ENCODE measurements around the gene MYO5C. TPM values are rescaled to one million over a fixed set of nuclear protein-coding genes. Genes with fewer than 3 reads are reported as not detected.

Gene MYO5C
- total and polyA plus RNA-seq, 2 of the 8 experiments (the other 6 are each of a cell fraction or from before 2014, with no cell fraction given): 8.2 to 26.7 TPM

GRCh38 chr15:52326756-52327155 lies 31.2 kb upstream of the MYO5C start:
- Histone ChIP-seq H3K9ac (replicated peaks in 1 of 4; ENCODE audit: extremely low read depth in 1 of 4, low read depth in 3 of 4, low read length in 3 of 4) (no peak overlapping the region), H3K14ac (ENCODE audit: insufficient read length) (no peak overlapping the region), H2AK5ac (ENCODE audit: low read depth, low read length) (no peak overlapping the region), H3K18ac (ENCODE audit: extremely low read depth, low read length) (no peak overlapping the region), H3K36me3 (ENCODE audit: control insufficient read depth in 2 of 4, insufficient read depth in 4 of 4, low read length in 3 of 4) (peaks cover 0 to 8% (median 3%) of the 10 kb centered on the region in 4 experiments; a peak in 4 of 8 replicates), H3K23me2 (ENCODE audit: low read depth, low read length) (no peaks in the 10 kb centered on the region), H4K91ac (replicated peaks; ENCODE audit: insufficient read length, low read length) (no peak overlapping the region), H3K4me1 (replicated peaks in 1 of 4; ENCODE audit: control insufficient read depth in 3 of 4, insufficient read depth in 4 of 4, low read length in 3 of 4) (peaks cover 0 to 3% (median 0%) of the 10 kb centered on the region in 4 experiments; a peak in 1 of 7 replicates), H2BK12ac (ENCODE audit: low read depth, low read length) (no peak overlapping the region), H4K20me1 (replicated peaks in 1 of 2; ENCODE audit: control insufficient read depth in 1 of 2, insufficient read depth in 2 of 2, low read length in 2 of 2) (no peaks in the 10 kb centered on the region), H2BK120ac (replicated peaks; ENCODE audit: low read depth, low read length) (no peak overlapping the region), H3K79me2 (ENCODE audit: control insufficient read depth in 1 of 2, insufficient read depth in 2 of 2, low read length in 2 of 2) (no peaks in the 10 kb centered on the region), H3K79me1 (ENCODE audit: low read depth, low read length) (no peaks in the 10 kb centered on the region), H3K56ac (replicated peaks; ENCODE audit: insufficient read length, low read depth, low read length) (no peak overlapping the region), H3K27ac (ENCODE audit: low read depth, low read length) (no peak overlapping the region), H2AFZ (ENCODE audit: low read length) (no peak overlapping the region), H3K4me3 (ENCODE audit: extremely low read depth in 1 of 4, insufficient read depth in 2 of 4, low read depth in 3 of 4, low read length in 4 of 4) (no peak overlapping the region), H3K23ac (ENCODE audit: insufficient read length) (no peak overlapping the region), H3K4me2 (ENCODE audit: insufficient read depth in 1 of 2, low read depth in 2 of 2, low read length in 2 of 2) (no peak overlapping the region), H2BK20ac (ENCODE audit: low read length) (no peak overlapping the region), H3K4ac (replicated peaks; ENCODE audit: insufficient read length, low read depth, low read length) (no peak overlapping the region), H3K9me3 (ENCODE audit: insufficient read depth in 2 of 2, low read depth in 1 of 2, low read length in 1 of 2) (no peaks in the 10 kb centered on the region), H2BK5ac (ENCODE audit: low read depth, low read length) (no peak overlapping the region), H3K27me3 (replicated peaks in 1 of 4; ENCODE audit: control insufficient read depth in 3 of 4, extremely low read depth in 1 of 4, insufficient read depth in 3 of 4, low read length in 3 of 4) (no peaks in the 10 kb centered on the region), H4K8ac (ENCODE audit: extremely low read depth, insufficient read depth, low read length) (no peak overlapping the region), H2BK15ac (ENCODE audit: low read length) (no peak overlapping the region), H4K5ac (ENCODE audit: insufficient read length, low read depth, low read length) (no peak overlapping the region)
- CTCF ChIA-PET (ENCODE audit: partially characterized antibody): no interaction called here
- POLR2A ChIA-PET (ENCODE audit: partially characterized antibody): no interaction called here
- WGBS, 2 experiments (ENCODE audit: extremely low coverage in 1 of 2, insufficient coverage in 1 of 2, insufficient read length in 1 of 2, insufficient replicate concordance in 2 of 2, low coverage in 1 of 2, low lambda C conversion rate in 2 of 2, missing lambda C conversion rate in 1 of 2): 86% methylated on average over 2 of the region's 2 CpGs; no CpG with 5 or more reads in 1 of the 2 experiments
- TF ChIP-seq NANOG (IDR thresholded peaks at IDR 0.05; ENCODE audit: insufficient read depth, low read depth, low read length, poor library complexity, severe bottlenecking): no peak
- no peak for TF ChIP-seq ZNF274 (IDR thresholded peaks at IDR 0.05; ENCODE audit: borderline replicate concordance, extremely low read depth, low read length)
- TF ChIP-seq CEBPB (IDR thresholded peaks at IDR 0.05; ENCODE audit: low read depth, low read length): no peak
- FAIRE-seq (no peak), DNase-seq (ENCODE audit: low read depth in 1 of 2, low spot score in 2 of 2) (no peak)

Measured in H1 (cell line).